Fibroblast of lung (primary cell): ENCODE data around the gene RASSF1. TPM values are rescaled to one million over a fixed set of nuclear protein-coding genes. Genes with fewer than 3 reads are reported as not detected.

Source experiments
- DNase-seq, 2 donors: peaks; one replicate each; pipeline versions ENCODE4 v3.0.0 to v3.0.0-alpha.2; 2010; ENCODE audit warnings: low read depth in 2 of 2
- H2AFZ ChIP-seq: 2 replicates; pipeline ENCODE4 v1.5.1; 2012; ENCODE audit warnings: low read length, control low read depth, inconsistent platforms
- H3K27ac ChIP-seq: 2 replicates; pipeline ENCODE4 v1.5.1; 2011; ENCODE audit warnings: low read length, control low read depth; ENCODE audit not compliant: insufficient read depth
- H3K27me3 ChIP-seq: 2 replicates; pipeline ENCODE4 v1.5.1; 2011; ENCODE audit warnings: mild to moderate bottlenecking, low read length; ENCODE audit not compliant: control insufficient read depth, insufficient read depth
- H3K36me3 ChIP-seq: 2 replicates; pipeline ENCODE4 v1.5.1; 2011; ENCODE audit warnings: low read length; ENCODE audit not compliant: control insufficient read depth, insufficient read depth
- H3K4me1 ChIP-seq: 2 replicates; pipeline ENCODE4 v1.5.1; 2011; ENCODE audit warnings: low read length; ENCODE audit not compliant: control insufficient read depth, insufficient read depth; ENCODE audit errors: extremely low read depth
- H3K4me2 ChIP-seq: 2 replicates; pipeline ENCODE4 v1.5.1; 2011; ENCODE audit warnings: low read length, control low read depth; ENCODE audit not compliant: insufficient read depth; ENCODE audit errors: extremely low read depth
- H3K4me3 ChIP-seq, 4 experiments: fragments of 200-600 bp in 1 of 4; sonication (generic) in 1 of 4; replicated peaks in 1 of 4; 2 replicates each; pipeline ENCODE4 v1.5.1; 2011 to 2016; ENCODE audit warnings: low read length in 4 of 4, low read depth in 3 of 4, mild to moderate bottlenecking in 3 of 4, control low read depth in 2 of 4, inconsistent platforms in 1 of 4, mixed read lengths in 1 of 4; ENCODE audit not compliant: insufficient read depth in 1 of 4; ENCODE audit errors: control extremely low read depth in 1 of 4
- H3K79me2 ChIP-seq: 2 replicates; pipeline ENCODE4 v1.5.1; 2012; ENCODE audit warnings: mild to moderate bottlenecking, low read length, inconsistent platforms; ENCODE audit not compliant: control insufficient read depth, insufficient read depth
- H3K9ac ChIP-seq: 2 replicates; pipeline ENCODE4 v1.5.1; 2011; ENCODE audit warnings: mild to moderate bottlenecking, low read length, control low read depth; ENCODE audit not compliant: insufficient read depth
- H3K9me3 ChIP-seq: 2 replicates; pipeline ENCODE4 v1.5.1; 2012; ENCODE audit warnings: low read depth, low read length; ENCODE audit not compliant: control insufficient read depth, insufficient read depth
- H4K20me1 ChIP-seq: 2 replicates; pipeline ENCODE4 v1.5.1; 2011; ENCODE audit warnings: low read length; ENCODE audit not compliant: control insufficient read depth, insufficient read depth; ENCODE audit errors: extremely low read depth
- EZH2 ChIP-seq: IDR thresholded peaks from 2 replicates; pipeline ENCODE4 v1.5.1; 2012; ENCODE audit warnings: low read length, control low read depth, mild to moderate bottlenecking; ENCODE audit errors: missing control alignments
- polyA plus RNA-seq, 2 donors: library from polyadenylated mRNA; depleted of rRNA in 1 of 2; stranded (reverse) in 1 of 2; unstranded in 1 of 2; fragments of >200 nt; gene quantifications; 2 replicates each; pipeline ENCODE4 v1.2.1, GENCODE V29; 2011 to 2012; ENCODE audit warnings: missing spikeins in 1 of 2
- total RNA-seq: library from RNA; depleted of rRNA; stranded (reverse); fragments of >200 nt; gene quantifications from 2 replicates; pipeline ENCODE4 v1.2.1, GENCODE V29; 2014
- TF ChIP-seq, protein P1 (sequence below), 2 donors: IDR thresholded peaks in 1 of 2; conservative IDR thresholded peaks in 1 of 2; 1 replicate in 1 of 2; 2 replicates in 1 of 2; pipeline ENCODE4 v1.5.1; 2011 to 2012; ENCODE audit warnings: low read length in 2 of 2, control low read depth in 1 of 2, inconsistent platforms in 1 of 2, low read depth in 1 of 2, mild to moderate bottlenecking in 1 of 2

Gene RASSF1
- total and polyA plus RNA-seq, 2 donors (not counting 1 experiment from before 2014, with no cell fraction given), result 32.4 to 41.7 TPM

DNA sequence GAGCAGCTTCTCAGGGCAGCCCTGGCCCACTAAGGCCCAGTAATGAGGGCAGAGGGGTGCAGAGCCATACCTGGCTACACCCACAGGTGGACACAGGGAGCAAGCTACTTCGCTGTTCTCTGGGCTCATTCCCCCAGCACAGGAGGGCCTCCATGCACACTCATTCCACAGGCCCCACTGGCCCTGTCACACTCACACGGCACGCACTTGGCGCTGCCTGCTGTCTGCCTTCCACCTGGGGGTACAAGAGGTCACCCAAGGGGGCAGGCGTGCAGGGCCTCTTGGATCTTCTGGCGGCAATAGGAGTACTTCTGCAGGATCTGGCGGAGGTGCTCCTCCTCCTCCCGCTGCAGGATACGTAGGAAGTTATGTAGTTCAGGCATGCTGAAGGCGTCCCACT lies 10.3 kb downstream of the RASSF1 start:
- no peak for TF ChIP-seq EZH2
- TF ChIP-seq, protein P1, sequence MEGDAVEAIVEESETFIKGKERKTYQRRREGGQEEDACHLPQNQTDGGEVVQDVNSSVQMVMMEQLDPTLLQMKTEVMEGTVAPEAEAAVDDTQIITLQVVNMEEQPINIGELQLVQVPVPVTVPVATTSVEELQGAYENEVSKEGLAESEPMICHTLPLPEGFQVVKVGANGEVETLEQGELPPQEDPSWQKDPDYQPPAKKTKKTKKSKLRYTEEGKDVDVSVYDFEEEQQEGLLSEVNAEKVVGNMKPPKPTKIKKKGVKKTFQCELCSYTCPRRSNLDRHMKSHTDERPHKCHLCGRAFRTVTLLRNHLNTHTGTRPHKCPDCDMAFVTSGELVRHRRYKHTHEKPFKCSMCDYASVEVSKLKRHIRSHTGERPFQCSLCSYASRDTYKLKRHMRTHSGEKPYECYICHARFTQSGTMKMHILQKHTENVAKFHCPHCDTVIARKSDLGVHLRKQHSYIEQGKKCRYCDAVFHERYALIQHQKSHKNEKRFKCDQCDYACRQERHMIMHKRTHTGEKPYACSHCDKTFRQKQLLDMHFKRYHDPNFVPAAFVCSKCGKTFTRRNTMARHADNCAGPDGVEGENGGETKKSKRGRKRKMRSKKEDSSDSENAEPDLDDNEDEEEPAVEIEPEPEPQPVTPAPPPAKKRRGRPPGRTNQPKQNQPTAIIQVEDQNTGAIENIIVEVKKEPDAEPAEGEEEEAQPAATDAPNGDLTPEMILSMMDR (conservative IDR thresholded peaks at IDR 0.05 in 1 of 2, IDR thresholded peaks at IDR 0.05 in 1 of 2; ENCODE audit: low read depth in 1 of 2, low read length in 2 of 2), result no peak
- Histone ChIP-seq H3K9me3 (no peaks in the 10 kb centered on the region), H3K4me2 (no peak overlapping the region), H3K4me3 (no peak overlapping the region), H3K79me2 (peaks cover 57% of the 10 kb centered on the region), H3K27me3 (no peaks in the 10 kb centered on the region), H3K36me3 (peaks cover 25% of the 10 kb centered on the region), H2AFZ (no peak overlapping the region), H4K20me1 (no peaks in the 10 kb centered on the region), H3K4me1 (peaks cover 19% of the 10 kb centered on the region), H3K27ac (no peak overlapping the region), H3K9ac (no peak overlapping the region)
- no peak for DNase-seq

DNA sequence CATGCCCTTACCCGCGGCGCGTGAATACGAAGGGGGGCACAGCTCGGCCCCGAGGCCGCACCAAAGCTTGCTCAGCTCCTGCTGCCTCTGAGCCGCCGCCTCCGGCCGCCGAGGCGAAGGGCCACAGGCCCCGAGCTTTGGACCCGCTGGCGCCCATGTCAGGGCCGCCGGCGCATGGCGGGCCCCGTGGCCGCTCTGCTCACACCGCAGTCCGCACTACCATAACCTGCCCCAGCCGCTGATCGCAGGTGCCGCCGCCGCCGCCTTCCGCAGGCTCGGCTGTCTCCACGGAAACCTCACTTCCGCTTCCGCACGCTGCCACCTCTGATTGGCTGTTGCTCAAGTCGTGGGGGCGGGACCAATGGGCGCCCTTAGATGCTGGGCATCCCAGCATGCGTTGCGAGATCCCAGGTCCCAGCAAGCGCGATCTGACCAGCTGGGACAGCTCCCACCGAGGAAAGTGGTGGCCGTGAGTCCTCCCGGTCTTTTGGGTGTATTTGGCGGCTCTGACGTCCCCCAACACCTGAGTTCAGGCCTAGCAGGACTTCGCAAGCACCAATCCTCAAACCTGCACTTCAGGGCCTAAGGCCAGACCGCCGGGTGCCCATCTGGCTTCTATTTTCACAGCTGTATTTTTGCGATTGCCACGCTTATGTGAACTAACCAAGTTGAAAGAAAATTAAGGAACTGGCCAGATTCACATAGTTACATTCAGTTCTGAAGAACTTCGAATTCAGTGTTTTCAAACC lies 12.5 kb downstream of the RASSF1 start, which contains the start of gene TUSC2:
TSS of gene TUSC2 (minus strand) at position 281 of the 749 bp plus-strand sequence. CDS start at position 157, 124 bp downstream.
- peak within 1 kb of the TSS; percentile 83 for H3K9ac ChIP-seq
- peak within 1 kb of the TSS; percentile 79 to 95 (median 86) for H3K4me3 ChIP-seq
- H3K79me2 ChIP-seq, result peaks cover 36% of the 10 kb centered on the region

DNA sequence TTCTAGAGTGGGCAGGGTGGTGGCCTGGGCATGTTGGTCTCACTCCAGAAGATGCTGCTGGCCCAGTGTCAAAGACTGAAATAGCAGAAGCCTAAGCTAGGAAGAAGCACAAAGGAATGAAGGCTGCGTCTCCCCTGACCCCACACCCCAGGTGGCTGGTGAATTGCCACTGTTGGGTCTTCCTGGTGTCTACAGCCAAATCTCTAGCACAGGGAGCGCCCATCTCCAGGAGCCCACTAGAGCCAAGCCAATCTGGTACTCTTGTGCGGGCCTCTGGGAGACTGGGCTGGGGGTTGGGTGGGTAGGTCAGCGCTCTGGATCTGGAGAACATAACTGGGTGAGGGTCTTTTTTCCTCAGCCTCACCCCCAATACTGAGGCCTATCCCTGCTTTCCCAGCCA lies 13.5 kb downstream of the RASSF1 start:
- Histone ChIP-seq H3K9me3 (no peaks in the 10 kb centered on the region), H3K27ac (peak overlapping the region; percentile 81), H3K36me3 (peaks cover 25% of the 10 kb centered on the region), H2AFZ (no peak overlapping the region), H3K9ac (peak overlapping the region; percentile 83), H4K20me1 (no peaks in the 10 kb centered on the region), H3K4me1 (peaks cover 7% of the 10 kb centered on the region), H3K79me2 (peaks cover 28% of the 10 kb centered on the region), H3K4me2 (peak overlapping the region; percentile 96), H3K4me3 (peak overlapping the region; percentile 79 to 95 (median 86)), H3K27me3 (no peaks in the 10 kb centered on the region)
- no peak for DNase-seq
- no peak for TF ChIP-seq EZH2
- TF ChIP-seq, protein P1 (conservative IDR thresholded peaks at IDR 0.05 in 1 of 2, IDR thresholded peaks at IDR 0.05 in 1 of 2; ENCODE audit: low read depth in 1 of 2, low read length in 2 of 2), result no peak

More for the DNA sequence above, 12.5 kb downstream of the RASSF1 start, which contains the start of gene TUSC2:
- DNase-seq, result peak; percentile 94 to 95
- Histone ChIP-seq H3K36me3 (peaks cover 25% of the 10 kb centered on the region), H3K4me1 (peaks cover 7% of the 10 kb centered on the region), H4K20me1 (no peaks in the 10 kb centered on the region), H3K27ac (peak within 1 kb of the TSS; percentile 81), H3K27me3 (no peaks in the 10 kb centered on the region), H3K4me2 (peak within 1 kb of the TSS; percentile 96), H3K9me3 (no peaks in the 10 kb centered on the region), H2AFZ (peak within 1 kb of the TSS; percentile 43)
- TF ChIP-seq, protein P1 (conservative IDR thresholded peaks at IDR 0.05 in 1 of 2, IDR thresholded peaks at IDR 0.05 in 1 of 2; ENCODE audit: low read depth in 1 of 2, low read length in 2 of 2), result no peak
- no peak for TF ChIP-seq EZH2
